ENCODE measurements around the gene PEX7.

DNA sequence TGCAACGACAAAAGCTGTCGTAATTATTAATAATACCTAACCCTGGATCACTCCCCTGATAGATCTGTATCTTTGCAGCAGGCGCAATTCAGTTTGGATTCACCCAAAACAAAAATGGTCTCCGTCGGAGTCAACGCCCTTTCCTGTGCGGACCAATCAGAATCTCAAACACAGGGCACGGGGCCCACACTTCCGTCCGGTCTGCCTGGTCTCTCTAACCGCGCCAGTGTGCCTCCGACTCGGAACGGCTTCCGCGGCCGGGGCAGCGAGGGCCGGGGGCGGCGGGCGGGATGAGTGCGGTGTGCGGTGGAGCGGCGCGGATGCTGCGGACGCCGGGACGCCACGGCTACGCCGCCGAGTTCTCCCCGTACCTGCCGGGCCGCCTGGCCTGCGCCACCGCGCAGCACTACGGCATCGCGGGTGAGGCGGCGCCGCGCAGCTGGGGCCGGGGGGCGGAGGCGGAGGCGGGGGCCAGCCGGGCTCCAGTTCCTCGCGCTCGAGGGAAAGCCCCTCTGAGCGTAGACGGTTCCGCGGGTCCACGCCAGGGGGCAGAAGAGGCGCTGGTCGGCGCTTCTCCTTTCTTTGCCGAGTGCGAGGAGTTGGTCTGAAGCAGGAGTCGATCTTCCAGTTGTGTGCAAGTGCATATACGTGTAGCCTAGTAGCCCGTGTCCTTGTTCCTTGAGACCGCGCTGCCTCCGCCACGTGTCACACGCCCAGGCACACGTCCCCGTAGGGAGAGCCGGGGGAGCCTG lies at the start of gene PEX7:
- TF ChIP-seq, protein P1, sequence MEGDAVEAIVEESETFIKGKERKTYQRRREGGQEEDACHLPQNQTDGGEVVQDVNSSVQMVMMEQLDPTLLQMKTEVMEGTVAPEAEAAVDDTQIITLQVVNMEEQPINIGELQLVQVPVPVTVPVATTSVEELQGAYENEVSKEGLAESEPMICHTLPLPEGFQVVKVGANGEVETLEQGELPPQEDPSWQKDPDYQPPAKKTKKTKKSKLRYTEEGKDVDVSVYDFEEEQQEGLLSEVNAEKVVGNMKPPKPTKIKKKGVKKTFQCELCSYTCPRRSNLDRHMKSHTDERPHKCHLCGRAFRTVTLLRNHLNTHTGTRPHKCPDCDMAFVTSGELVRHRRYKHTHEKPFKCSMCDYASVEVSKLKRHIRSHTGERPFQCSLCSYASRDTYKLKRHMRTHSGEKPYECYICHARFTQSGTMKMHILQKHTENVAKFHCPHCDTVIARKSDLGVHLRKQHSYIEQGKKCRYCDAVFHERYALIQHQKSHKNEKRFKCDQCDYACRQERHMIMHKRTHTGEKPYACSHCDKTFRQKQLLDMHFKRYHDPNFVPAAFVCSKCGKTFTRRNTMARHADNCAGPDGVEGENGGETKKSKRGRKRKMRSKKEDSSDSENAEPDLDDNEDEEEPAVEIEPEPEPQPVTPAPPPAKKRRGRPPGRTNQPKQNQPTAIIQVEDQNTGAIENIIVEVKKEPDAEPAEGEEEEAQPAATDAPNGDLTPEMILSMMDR (IDR thresholded peaks at IDR 0.05) = peak; percentile 37 to 81 (median 73)
- peak; percentile 80 to 94 (median 84) for TF ChIP-seq POLR2A (IDR thresholded peaks at IDR 0.05)
